Measurements from ENCODE around the gene ATXN3. TPM values are rescaled to one million over a fixed set of nuclear protein-coding genes. Genes with fewer than 3 reads are reported as not detected.

ATXN3 gene
- total and polyA plus RNA-seq, 2 of the 13 experiments (the other 11 are each of a cell fraction or from before 2014, with no cell fraction given) = 14.9 to 17.3 TPM

DNA sequence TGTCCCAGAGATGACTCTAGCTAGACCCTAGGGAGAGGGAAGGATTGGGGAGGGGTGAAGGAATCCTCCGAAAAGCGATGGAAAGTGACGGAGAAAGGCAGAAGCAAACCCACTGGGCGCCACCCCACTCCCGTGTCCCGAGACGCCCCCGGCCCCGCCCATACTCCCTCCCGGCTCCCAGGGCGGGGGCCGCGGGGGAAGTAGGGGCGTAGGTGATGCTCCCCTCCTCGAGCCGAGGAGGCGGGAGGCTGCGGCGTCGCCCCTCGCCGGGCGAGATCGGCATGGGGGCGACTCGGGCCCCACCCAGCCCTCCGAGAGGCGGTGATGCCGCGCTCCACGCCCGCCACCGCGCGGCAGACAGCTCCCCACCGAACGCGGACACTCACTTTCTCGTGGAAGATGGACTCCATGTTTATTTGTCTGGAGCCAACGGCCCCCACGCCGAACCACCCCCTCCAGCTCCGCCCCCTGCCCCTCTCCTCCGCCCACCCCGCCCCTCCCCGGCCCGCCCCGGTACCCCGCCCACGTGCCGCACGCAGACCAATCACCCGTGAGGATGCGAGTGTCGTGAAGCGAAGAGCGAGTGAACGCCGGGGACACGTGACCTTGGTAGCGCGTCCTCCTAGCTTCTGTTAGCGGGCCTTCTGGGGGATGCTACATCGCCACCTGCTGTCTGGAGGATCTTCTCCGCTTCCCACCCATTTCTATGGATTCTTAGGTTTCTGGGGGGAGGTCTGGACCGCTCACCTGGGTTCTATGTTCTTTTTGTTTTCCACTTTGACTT is at the start of gene ATXN3 (continued):
- TF ChIP-seq RAD51 (IDR thresholded peaks at IDR 0.05; ENCODE audit: borderline replicate concordance) = peak; percentile 94
- no peak for TF ChIP-seq SRSF9 (IDR thresholded peaks at IDR 0.05; ENCODE audit: borderline replicate concordance, insufficient read depth, low read depth, low read length, poor library complexity, severe bottlenecking)
- TF ChIP-seq HMG20B (CRISPR knock-in tag; conservative IDR thresholded peaks at IDR 0.05) = no peak
- TF ChIP-seq ZFP82 (CRISPR knock-in tag; IDR thresholded peaks at IDR 0.05; ENCODE audit: borderline replicate concordance) = peak; percentile 80; the same call in 1 of the 2 replicates
- TF ChIP-seq ARHGAP35 (CRISPR knock-in tag; IDR thresholded peaks at IDR 0.05; ENCODE audit: borderline replicate concordance) = no peak
- TF ChIP-seq SMAD1 (CRISPR knock-in tag; IDR thresholded peaks at IDR 0.05; ENCODE audit: borderline replicate concordance, low read depth) = no peak
- TF ChIP-seq, protein P1, sequence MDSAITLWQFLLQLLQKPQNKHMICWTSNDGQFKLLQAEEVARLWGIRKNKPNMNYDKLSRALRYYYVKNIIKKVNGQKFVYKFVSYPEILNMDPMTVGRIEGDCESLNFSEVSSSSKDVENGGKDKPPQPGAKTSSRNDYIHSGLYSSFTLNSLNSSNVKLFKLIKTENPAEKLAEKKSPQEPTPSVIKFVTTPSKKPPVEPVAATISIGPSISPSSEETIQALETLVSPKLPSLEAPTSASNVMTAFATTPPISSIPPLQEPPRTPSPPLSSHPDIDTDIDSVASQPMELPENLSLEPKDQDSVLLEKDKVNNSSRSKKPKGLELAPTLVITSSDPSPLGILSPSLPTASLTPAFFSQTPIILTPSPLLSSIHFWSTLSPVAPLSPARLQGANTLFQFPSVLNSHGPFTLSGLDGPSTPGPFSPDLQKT (CRISPR knock-in tag; IDR thresholded peaks at IDR 0.05; ENCODE audit: borderline replicate concordance) = no peak
- TF ChIP-seq, protein P2, sequence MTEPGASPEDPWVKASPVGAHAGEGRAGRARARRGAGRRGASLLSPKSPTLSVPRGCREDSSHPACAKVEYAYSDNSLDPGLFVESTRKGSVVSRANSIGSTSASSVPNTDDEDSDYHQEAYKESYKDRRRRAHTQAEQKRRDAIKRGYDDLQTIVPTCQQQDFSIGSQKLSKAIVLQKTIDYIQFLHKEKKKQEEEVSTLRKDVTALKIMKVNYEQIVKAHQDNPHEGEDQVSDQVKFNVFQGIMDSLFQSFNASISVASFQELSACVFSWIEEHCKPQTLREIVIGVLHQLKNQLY (CRISPR knock-in tag; IDR thresholded peaks at IDR 0.05) = no peak
- no peak for TF ChIP-seq WIZ (CRISPR knock-in tag; IDR thresholded peaks at IDR 0.05)
- peak; percentile 65 for TF ChIP-seq NFYB (CRISPR knock-in tag; IDR thresholded peaks at IDR 0.05)
- no peak for TF ChIP-seq ZIK1 (CRISPR knock-in tag; IDR thresholded peaks at IDR 0.05; ENCODE audit: borderline replicate concordance, low read depth)
- TF ChIP-seq RFX5 (IDR thresholded peaks at IDR 0.05; ENCODE audit: low read depth, low read length) = no peak
- no peak for TF ChIP-seq TBX3 (IDR thresholded peaks at IDR 0.05; ENCODE audit: borderline replicate concordance)
- TF ChIP-seq KMT2B (CRISPR knock-in tag; IDR thresholded peaks at IDR 0.05) = peak; percentile 66; the same call in 1 of the 2 replicates
- 0 out of 2 replicates have a peak, but pooled peaks have one; percentile 27 for TF ChIP-seq ZNF589 (CRISPR knock-in tag; conservative IDR thresholded peaks at IDR 0.05)
- no peak for TF ChIP-seq TCF12 (IDR thresholded peaks at IDR 0.05)
- TF ChIP-seq TCF12 (CRISPR knock-in tag; IDR thresholded peaks at IDR 0.05) = 0 out of 2 replicates have a peak, but pooled peaks have one; percentile 45
- TF ChIP-seq ZBTB3 (CRISPR knock-in tag; IDR thresholded peaks at IDR 0.05; ENCODE audit: borderline replicate concordance, low read depth) = no peak
- TF ChIP-seq, protein P3, sequence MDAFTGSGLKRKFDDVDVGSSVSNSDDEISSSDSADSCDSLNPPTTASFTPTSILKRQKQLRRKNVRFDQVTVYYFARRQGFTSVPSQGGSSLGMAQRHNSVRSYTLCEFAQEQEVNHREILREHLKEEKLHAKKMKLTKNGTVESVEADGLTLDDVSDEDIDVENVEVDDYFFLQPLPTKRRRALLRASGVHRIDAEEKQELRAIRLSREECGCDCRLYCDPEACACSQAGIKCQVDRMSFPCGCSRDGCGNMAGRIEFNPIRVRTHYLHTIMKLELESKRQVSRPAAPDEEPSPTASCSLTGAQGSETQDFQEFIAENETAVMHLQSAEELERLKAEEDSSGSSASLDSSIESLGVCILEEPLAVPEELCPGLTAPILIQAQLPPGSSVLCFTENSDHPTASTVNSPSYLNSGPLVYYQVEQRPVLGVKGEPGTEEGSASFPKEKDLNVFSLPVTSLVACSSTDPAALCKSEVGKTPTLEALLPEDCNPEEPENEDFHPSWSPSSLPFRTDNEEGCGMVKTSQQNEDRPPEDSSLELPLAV (CRISPR knock-in tag; conservative IDR thresholded peaks at IDR 0.05; ENCODE audit: low read depth) = no peak
- no peak for TF ChIP-seq SCMH1 (CRISPR knock-in tag; IDR thresholded peaks at IDR 0.05; ENCODE audit: borderline replicate concordance)
- TF ChIP-seq, protein P4, sequence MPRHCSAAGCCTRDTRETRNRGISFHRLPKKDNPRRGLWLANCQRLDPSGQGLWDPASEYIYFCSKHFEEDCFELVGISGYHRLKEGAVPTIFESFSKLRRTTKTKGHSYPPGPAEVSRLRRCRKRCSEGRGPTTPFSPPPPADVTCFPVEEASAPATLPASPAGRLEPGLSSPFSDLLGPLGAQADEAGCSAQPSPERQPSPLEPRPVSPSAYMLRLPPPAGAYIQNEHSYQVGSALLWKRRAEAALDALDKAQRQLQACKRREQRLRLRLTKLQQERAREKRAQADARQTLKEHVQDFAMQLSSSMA (CRISPR knock-in tag; IDR thresholded peaks at IDR 0.05) = no peak
- TF ChIP-seq PTBP1 (IDR thresholded peaks at IDR 0.05; ENCODE audit: low read depth, low read length, poor library complexity, severe bottlenecking) = no peak
- TF ChIP-seq ZNF780A (CRISPR knock-in tag; IDR thresholded peaks at IDR 0.05) = peak; percentile 10; the same call in 1 of the 2 replicates
- no peak for TF ChIP-seq ZNF225 (CRISPR knock-in tag; IDR thresholded peaks at IDR 0.05)
- TF ChIP-seq REXO4 (CRISPR knock-in tag; IDR thresholded peaks at IDR 0.05; ENCODE audit: borderline replicate concordance) = no peak
- no peak for TF ChIP-seq MYNN (CRISPR knock-in tag; IDR thresholded peaks at IDR 0.05; ENCODE audit: low read depth)

All from HepG2 (cell line).